SK-N-SH treated with all-trans-retinoic acid at 6 μM for 48 hours (cell line): ENCODE measurements around the gene LIN7A.

Experiments
- BACH2 ChIP-seq: fragments of 250-450 bp; sonication (Bioruptor Pico); IDR thresholded peaks from 2 replicates; pipeline ENCODE4 v1.9.0; 2021; ENCODE audit warnings: mild to moderate bottlenecking, borderline replicate concordance
- CSDC2 ChIP-seq: fragments of 250-450 bp; sonication (Bioruptor Pico); IDR thresholded peaks from 2 replicates; pipeline ENCODE4 v1.5.0; 2020; ENCODE audit warnings: mild to moderate bottlenecking, moderate library complexity
- ESRRG ChIP-seq: fragments of 250-450 bp; sonication (Bioruptor Pico); IDR thresholded peaks from 2 replicates; pipeline ENCODE4 v1.6.1; 2021; ENCODE audit warnings: mild to moderate bottlenecking
- PPARA ChIP-seq: fragments of 250-450 bp; sonication (Bioruptor Pico); IDR thresholded peaks from 2 replicates; pipeline ENCODE4 v1.5.0; 2020; ENCODE audit warnings: mild to moderate bottlenecking, borderline replicate concordance
- RARB ChIP-seq: fragments of 250-450 bp; sonication (Bioruptor Pico); IDR thresholded peaks from 2 replicates; pipeline ENCODE4 v1.8.0; 2021; ENCODE audit warnings: mild to moderate bottlenecking, moderate library complexity
- TOX ChIP-seq: fragments of 250-450 bp; sonication (Bioruptor Pico); IDR thresholded peaks from 2 replicates; pipeline ENCODE4 v1.8.0; 2021; ENCODE audit warnings: mild to moderate bottlenecking, moderate library complexity, borderline replicate concordance
- ZFP30 ChIP-seq: fragments of 450-650 bp; formaldehyde crosslinking; IDR thresholded peaks from 2 replicates; pipeline ENCODE4 v1.5.0; 2022; ENCODE audit warnings: mild to moderate bottlenecking, moderate library complexity
- ZNF70 ChIP-seq: fragments of 450-650 bp; formaldehyde crosslinking; IDR thresholded peaks from 2 replicates; pipeline ENCODE4 v1.5.0; 2020; ENCODE audit warnings: mild to moderate bottlenecking, moderate library complexity
- ZNF8 ChIP-seq: fragments of 450-650 bp; formaldehyde crosslinking; IDR thresholded peaks from 2 replicates; pipeline ENCODE4 v1.5.0; 2020; ENCODE audit warnings: mild to moderate bottlenecking, moderate library complexity
- TF ChIP-seq, protein P1 (sequence below): fragments of 250-450 bp; sonication (Bioruptor Pico); IDR thresholded peaks from 2 replicates; pipeline ENCODE4 v1.8.0; 2020; ENCODE audit warnings: mild to moderate bottlenecking, moderate library complexity, borderline replicate concordance
- TF ChIP-seq, protein P2 (sequence below): fragments of 250-450 bp; sonication (Bioruptor Pico); IDR thresholded peaks from 2 replicates; pipeline ENCODE4 v1.8.0; 2021; ENCODE audit warnings: low read depth, mild to moderate bottlenecking, moderate library complexity, borderline replicate concordance
- TF ChIP-seq, protein P3 (sequence below): fragments of 250-450 bp; sonication (Bioruptor Pico); IDR thresholded peaks from 2 replicates; pipeline ENCODE4 v1.5.1; 2021; ENCODE audit warnings: mild to moderate bottlenecking, moderate library complexity

DNA sequence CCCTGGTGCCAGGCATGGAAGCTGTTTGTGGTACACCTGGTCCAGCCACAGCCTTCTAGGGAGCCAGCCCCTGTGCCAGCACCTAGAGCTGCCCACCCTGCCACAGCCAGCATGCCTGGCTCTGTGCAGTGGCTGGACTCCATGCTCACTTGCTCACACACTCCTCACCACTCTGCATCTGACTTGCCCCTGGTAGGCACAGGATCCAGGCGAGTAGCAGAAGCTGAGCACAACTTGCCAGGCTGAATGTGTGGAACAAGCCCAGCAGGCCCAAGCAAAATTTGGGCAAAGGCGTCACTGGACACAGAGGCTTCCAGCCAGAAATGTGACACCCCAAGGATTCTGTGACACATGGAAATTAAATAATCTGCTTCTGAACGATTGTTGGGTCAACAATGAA lies 114.3 kb downstream of the LIN7A start:
- TF ChIP-seq RARB: no peak
- no peak for TF ChIP-seq ZNF70
- no peak for TF ChIP-seq BACH2 (CRISPR knock-in tag)
- TF ChIP-seq CSDC2 (CRISPR knock-in tag): no peak
- TF ChIP-seq PPARA (CRISPR knock-in tag): no peak
- TF ChIP-seq ESRRG: no peak
- TF ChIP-seq, protein P1, sequence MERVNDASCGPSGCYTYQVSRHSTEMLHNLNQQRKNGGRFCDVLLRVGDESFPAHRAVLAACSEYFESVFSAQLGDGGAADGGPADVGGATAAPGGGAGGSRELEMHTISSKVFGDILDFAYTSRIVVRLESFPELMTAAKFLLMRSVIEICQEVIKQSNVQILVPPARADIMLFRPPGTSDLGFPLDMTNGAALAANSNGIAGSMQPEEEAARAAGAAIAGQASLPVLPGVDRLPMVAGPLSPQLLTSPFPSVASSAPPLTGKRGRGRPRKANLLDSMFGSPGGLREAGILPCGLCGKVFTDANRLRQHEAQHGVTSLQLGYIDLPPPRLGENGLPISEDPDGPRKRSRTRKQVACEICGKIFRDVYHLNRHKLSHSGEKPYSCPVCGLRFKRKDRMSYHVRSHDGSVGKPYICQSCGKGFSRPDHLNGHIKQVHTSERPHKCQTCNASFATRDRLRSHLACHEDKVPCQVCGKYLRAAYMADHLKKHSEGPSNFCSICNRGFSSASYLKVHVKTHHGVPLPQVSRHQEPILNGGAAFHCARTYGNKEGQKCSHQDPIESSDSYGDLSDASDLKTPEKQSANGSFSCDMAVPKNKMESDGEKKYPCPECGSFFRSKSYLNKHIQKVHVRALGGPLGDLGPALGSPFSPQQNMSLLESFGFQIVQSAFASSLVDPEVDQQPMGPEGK (CRISPR knock-in tag): no peak
- TF ChIP-seq ZNF8: no peak
- no peak for TF ChIP-seq TOX (CRISPR knock-in tag)
- TF ChIP-seq, protein P2, sequence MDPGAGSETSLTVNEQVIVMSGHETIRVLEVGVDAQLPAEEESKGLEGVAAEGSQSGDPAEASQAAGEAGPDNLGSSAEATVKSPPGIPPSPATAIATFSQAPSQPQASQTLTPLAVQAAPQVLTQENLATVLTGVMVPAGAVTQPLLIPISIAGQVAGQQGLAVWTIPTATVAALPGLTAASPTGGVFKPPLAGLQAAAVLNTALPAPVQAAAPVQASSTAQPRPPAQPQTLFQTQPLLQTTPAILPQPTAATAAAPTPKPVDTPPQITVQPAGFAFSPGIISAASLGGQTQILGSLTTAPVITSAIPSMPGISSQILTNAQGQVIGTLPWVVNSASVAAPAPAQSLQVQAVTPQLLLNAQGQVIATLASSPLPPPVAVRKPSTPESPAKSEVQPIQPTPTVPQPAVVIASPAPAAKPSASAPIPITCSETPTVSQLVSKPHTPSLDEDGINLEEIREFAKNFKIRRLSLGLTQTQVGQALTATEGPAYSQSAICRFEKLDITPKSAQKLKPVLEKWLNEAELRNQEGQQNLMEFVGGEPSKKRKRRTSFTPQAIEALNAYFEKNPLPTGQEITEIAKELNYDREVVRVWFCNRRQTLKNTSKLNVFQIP (CRISPR knock-in tag): no peak
- TF ChIP-seq, protein P3, sequence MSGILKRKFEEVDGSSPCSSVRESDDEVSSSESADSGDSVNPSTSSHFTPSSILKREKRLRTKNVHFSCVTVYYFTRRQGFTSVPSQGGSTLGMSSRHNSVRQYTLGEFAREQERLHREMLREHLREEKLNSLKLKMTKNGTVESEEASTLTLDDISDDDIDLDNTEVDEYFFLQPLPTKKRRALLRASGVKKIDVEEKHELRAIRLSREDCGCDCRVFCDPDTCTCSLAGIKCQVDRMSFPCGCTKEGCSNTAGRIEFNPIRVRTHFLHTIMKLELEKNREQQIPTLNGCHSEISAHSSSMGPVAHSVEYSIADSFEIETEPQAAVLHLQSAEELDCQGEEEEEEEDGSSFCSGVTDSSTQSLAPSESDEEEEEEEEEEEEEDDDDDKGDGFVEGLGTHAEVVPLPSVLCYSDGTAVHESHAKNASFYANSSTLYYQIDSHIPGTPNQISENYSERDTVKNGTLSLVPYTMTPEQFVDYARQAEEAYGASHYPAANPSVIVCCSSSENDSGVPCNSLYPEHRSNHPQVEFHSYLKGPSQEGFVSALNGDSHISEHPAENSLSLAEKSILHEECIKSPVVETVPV (CRISPR knock-in tag): no peak
- TF ChIP-seq ZFP30 (CRISPR knock-in tag): no peak
